HAP-1 (cell line): Measurements from ENCODE around the gene COPS6.
A peak's percentile ranks its signal among the peaks of the same experiment; 100 is the strongest.

ENCODE experiments used
- DNase-seq, 2 experiments: peaks; one replicate each; pipeline ENCODE4 v3.0.0-alpha.2; 2016 to 2020; ENCODE audit warnings: low spot score in 2 of 2
- H3K27me3 ChIP-seq: fragments of 250-450 bp; sonication (Bioruptor Pico); 2 replicates; pipeline ENCODE4 v1.5.1; 2020; ENCODE audit warnings: low read depth, mild to moderate bottlenecking, moderate library complexity
- H3K36me3 ChIP-seq: fragments of 250-450 bp; sonication (Bioruptor Pico); replicated peaks from 2 replicates; pipeline ENCODE4 v1.5.1; 2020; ENCODE audit warnings: mild to moderate bottlenecking
- H3K4me1 ChIP-seq: fragments of 250-450 bp; sonication (Bioruptor Pico); 2 replicates; pipeline ENCODE4 v1.5.1; 2020; ENCODE audit warnings: mild to moderate bottlenecking
- H3K4me3 ChIP-seq: fragments of 250-450 bp; sonication (Bioruptor Pico); 2 replicates; pipeline ENCODE4 v1.5.1; 2020; ENCODE audit warnings: mild to moderate bottlenecking, moderate library complexity
- H3K9me3 ChIP-seq: fragments of 250-450 bp; sonication (Bioruptor Pico); 2 replicates; pipeline ENCODE4 v1.5.1; 2020; ENCODE audit warnings: mild to moderate bottlenecking, moderate library complexity
- in situ Hi-C: fragments of 300-500 bp; cut with MboI; formaldehyde crosslinking; loops from 3 replicates; pipeline ENCODE4 v1.14.3; 2020; ENCODE audit warnings: low sequenced_read_pairs, inconsistent platforms, mixed read lengths

Gene COPS6

DNA sequence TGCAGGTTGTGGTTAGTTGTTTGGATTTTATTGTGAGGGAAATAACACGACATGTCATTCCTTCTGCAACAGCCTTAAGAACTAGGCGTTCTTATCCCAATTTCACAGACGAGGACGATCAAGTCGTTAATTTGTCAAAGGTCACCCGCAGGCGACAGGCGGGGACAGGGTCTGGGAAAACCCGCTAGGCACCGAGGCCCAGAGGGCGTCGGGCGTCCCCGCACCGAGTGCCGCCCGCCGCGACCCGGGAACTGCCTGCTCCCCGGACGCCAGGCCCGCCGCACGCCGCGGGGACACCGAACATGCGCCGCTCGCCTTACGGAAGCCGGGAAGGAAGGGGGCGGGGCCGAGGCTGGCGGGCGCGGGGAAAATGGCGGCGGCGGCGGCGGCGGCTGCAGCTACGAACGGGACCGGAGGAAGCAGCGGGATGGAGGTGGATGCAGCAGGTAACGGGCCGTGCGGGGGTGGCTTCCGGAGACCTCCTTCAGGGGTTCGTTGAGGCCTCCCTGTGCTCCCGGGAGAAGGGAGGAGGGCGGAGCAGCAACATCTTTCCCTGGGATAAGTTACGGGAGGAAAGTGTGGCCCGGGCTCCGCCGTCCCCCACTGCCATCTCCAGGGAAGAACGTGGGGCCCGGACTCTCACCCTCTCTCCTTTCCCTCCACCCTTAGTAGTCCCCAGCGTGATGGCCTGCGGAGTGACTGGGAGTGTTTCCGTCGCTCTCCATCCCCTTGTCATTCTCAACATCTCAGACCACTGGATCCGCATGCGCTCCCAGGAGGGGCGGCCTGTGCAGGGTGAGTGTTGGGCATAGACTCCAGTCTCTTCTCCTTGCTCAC, at the start of gene COPS6:
TSS of gene COPS6 (plus strand) at position 349 of the 837 bp plus-strand sequence. CDS start at position 371, 22 bp downstream.
- peaks cover 36% of the 10 kb centered on the region for H3K36me3 ChIP-seq
- DNase-seq = peak; percentile 53 to 89
- in situ Hi-C loops = no loop called here

DNA sequence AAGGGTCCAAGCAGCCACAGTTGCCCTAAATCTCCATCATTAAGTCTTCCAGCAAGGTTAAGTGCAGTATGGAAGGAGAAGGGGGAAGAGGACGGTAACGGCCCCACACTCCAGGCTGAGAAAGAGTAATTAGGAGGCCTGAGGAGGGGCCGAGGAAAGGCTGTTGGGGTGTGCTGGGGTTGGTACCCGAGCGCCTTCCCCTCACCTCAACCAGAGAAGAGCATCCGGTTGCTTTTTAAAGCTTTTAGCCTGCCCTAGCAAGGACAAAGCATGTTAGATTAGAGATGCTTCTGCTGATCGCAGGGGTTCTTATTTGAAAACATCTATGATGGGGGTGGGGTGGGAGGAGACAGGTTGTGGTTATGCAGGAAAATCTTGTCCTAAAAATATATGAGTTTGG, 48.2 kb upstream of the COPS6 start:
- H3K9me3 ChIP-seq = no peaks in the 10 kb centered on the region

More for the DNA sequence above, at the start of gene COPS6:
- peaks cover 5% of the 10 kb centered on the region for H3K4me1 ChIP-seq
- H3K4me3 ChIP-seq = peak within 1 kb of the TSS; percentile 83
- H3K9me3 ChIP-seq = no peaks in the 10 kb centered on the region
- H3K27me3 ChIP-seq = no peaks in the 10 kb centered on the region

DNA sequence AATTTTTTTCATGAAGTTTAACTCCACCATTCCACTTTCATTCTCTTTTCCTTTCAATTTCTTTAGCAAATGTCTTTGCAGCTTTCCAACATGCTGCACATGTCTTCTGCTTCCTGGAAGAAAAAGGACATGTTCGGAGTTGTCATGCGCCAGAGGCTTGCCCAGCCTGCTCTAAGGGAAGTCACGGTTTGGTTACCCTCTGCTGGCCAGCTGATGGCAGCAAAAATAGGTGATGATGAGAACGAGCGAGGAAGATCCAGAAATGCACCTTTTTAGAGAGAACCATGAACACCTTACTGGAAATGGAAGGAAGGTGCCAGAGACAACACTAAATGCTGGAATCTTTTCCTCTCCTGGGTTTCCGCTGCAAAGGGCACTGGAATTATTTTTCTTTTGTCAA, 44.1 kb upstream of the COPS6 start:
- peaks cover 5% of the 10 kb centered on the region for H3K4me1 ChIP-seq
- peak in 1 of 2 experiments; percentile 24 for DNase-seq
- no peaks in the 10 kb centered on the region for H3K27me3 ChIP-seq
- no peaks in the 10 kb centered on the region for H3K9me3 ChIP-seq
- no peak overlapping the region for H3K4me3 ChIP-seq
- in situ Hi-C loops = no loop called here
- no peaks in the 10 kb centered on the region for H3K36me3 ChIP-seq

More for the DNA sequence above, 48.2 kb upstream of the COPS6 start:
- in situ Hi-C loops = no loop called here
- H3K4me3 ChIP-seq = no peak overlapping the region
- no peaks in the 10 kb centered on the region; the same call in 1 of the 2 replicates for H3K4me1 ChIP-seq
- peaks cover 4% of the 10 kb centered on the region for H3K36me3 ChIP-seq
- no peaks in the 10 kb centered on the region for H3K27me3 ChIP-seq
- no peak for DNase-seq

DNA sequence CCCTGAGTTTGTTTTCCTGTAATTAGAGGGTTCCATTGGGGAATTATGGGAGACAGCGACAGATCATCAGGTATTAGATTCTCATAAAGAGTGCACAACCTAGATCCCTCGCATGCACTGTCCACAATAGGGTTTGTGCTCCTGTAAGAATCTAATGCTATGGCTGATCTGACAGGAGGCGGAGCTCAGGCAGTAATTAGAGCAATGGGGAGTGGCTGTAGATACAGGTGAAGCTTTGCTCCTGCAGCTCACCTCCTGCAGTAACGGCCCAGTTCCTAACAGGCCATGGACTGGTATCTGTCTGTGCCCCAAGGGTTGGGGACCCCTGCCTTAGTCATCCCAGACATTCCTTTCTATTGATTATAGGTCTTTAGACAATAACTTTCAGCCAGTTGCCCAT, 40.1 kb upstream of the COPS6 start:
- DNase-seq = no peak
- Histone ChIP-seq H3K27me3 (no peaks in the 10 kb centered on the region), H3K9me3 (no peaks in the 10 kb centered on the region), H3K36me3 (no peaks in the 10 kb centered on the region), H3K4me1 (peaks cover 9% of the 10 kb centered on the region), H3K4me3 (no peak overlapping the region)
- in situ Hi-C loops = no loop called here

DNA sequence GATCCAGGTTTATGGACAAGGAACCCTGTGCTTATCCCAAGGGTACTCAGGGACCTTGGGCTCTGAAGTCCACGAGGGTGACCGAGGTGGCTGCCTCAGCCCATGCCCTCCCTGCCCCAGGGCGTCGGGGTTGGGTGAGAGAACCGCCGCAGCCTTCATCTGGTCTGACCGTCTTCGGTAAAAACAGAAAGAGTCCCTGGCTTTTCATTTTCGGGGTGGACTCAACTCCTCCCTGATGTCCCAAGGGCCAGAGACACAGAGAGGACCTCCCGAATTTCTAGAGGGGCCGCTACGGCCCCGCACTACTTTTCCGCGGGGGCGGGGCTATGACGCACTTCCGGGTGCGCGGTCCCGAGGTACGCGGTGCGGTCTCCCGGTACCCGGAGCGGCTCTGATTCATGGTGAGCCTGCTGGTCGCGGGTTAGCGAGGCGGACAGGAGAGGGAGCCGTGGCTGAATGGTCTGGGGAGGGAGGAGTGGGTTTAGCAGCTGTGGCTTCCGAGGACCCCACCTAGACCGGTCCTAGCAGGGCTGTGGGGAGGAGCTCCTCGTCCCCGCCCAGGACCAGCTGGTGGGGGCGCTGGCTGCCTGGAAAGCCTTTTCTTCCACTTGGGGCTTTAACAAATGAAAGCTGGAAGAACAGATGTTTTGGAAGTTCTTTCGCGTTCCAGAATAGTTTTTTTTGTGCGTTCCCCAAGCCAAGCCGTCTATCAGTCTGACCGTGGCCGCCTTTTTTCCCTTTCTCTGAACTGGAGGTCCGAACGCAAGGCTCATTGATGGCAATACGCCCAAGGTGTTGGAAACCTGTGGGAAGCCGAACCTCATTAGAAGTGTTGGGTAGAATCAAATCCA, 39.1 kb upstream of the COPS6 start, which contains the start of gene ZSCAN21:
TSS of gene ZSCAN21 (plus strand) at position 334 of the 851 bp plus-strand sequence. CDS start 7,233 bp downstream, outside the sequence.
- H3K9me3 ChIP-seq = no peaks in the 10 kb centered on the region
- no peaks in the 10 kb centered on the region for H3K36me3 ChIP-seq
- no peaks in the 10 kb centered on the region for H3K27me3 ChIP-seq
- in situ Hi-C loops = no loop called here
- peak; percentile 74 to 90 for DNase-seq
- H3K4me1 ChIP-seq = peaks cover 9% of the 10 kb centered on the region
- H3K4me3 ChIP-seq = peak within 1 kb of the TSS; percentile 89

DNA sequence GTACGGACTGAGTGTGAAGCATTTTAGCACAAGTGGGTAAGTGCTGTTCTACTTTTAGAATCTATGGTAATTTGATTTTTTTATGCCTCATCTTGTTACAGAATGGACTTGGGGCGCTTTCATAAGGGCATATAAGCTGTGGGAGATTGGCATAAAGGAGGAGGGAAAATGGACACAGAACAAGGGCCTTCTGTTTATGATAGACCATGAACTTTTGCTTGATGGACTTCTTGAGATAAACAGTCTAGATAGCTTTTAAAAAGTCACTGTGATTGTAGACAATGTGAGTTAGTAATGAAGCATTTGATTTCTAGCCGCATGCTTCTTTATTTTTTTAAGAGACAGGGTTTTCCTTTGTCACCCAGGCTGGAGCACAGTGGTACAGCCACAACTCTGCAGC, 37.2 kb upstream of the COPS6 start:
- H3K4me1 ChIP-seq = peaks cover 9% of the 10 kb centered on the region
- in situ Hi-C loops = no loop called here
- H3K9me3 ChIP-seq = no peaks in the 10 kb centered on the region
- no peaks in the 10 kb centered on the region for H3K36me3 ChIP-seq
- no peak for DNase-seq
- no peaks in the 10 kb centered on the region for H3K27me3 ChIP-seq
- H3K4me3 ChIP-seq = no peak overlapping the region

DNA sequence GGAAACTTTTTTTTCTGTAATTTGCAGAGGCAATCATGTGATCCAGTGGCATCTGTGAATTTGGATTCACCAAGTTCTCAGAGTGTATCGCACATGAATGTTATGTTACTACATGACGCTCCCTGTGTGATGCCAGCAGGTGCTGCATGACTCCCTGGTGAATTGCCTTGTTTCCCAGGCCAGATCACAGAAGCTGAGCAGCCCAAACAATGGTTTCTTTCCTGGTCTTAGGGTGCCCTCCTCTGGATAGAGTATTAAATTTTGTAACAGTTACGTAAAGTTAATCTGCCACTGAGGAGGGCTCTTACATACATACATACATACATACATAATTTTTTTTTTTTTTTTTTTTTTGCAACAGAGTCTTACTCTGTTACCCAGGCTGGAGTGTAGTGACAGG, 35.6 kb upstream of the COPS6 start:
- H3K4me1 ChIP-seq = peaks cover 9% of the 10 kb centered on the region
- H3K9me3 ChIP-seq = no peaks in the 10 kb centered on the region
- peaks cover 16% of the 10 kb centered on the region for H3K36me3 ChIP-seq
- no peak overlapping the region for H3K4me3 ChIP-seq
- in situ Hi-C loops = no loop called here
- DNase-seq = peak; percentile 38 to 48
- H3K27me3 ChIP-seq = no peaks in the 10 kb centered on the region

DNA sequence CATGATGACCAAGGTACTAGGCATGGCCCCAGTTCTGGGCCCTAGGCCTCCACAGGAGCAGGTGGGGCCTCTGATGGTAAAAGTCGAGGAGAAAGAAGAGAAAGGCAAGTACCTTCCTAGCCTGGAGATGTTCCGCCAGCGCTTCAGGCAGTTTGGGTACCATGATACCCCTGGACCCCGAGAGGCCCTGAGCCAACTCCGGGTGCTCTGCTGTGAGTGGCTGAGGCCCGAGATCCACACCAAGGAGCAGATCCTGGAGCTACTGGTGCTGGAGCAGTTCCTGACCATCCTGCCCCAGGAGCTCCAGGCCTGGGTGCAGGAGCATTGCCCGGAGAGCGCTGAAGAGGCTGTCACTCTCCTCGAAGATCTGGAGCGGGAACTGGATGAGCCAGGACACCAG, 31.8 kb upstream of the COPS6 start:
- in situ Hi-C loops = no loop called here
- H3K4me1 ChIP-seq = no peaks in the 10 kb centered on the region
- no peaks in the 10 kb centered on the region for H3K9me3 ChIP-seq
- peaks cover 33% of the 10 kb centered on the region for H3K36me3 ChIP-seq
- DNase-seq = no peak
- H3K4me3 ChIP-seq = no peak overlapping the region
- no peaks in the 10 kb centered on the region for H3K27me3 ChIP-seq

DNA sequence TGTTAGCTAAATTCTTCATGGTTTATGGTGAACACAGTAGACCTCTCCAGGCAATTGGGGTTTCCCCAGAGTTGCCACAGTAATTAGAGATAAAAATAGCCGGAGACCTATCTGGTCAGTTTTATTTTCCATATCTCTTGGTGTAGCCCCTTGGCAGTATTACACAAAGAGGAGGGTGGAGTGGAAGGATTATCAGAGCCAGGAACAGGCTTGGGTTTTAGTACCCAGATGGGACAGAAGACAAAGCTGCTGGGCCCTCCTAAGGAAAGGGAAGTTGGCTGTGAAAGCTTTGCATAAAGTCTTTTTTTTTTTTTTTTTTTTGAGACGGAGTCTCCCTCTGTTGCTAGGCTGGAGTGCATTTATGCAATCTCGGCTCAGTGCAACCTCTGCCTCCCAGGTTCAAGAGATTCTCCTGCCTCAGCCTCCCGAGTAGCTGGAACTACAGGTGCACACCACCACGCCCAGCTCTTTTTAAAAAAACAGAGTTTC, 29.5 kb upstream of the COPS6 start:
- peaks cover 42% of the 10 kb centered on the region for H3K36me3 ChIP-seq
- H3K4me3 ChIP-seq = no peak overlapping the region
- no peaks in the 10 kb centered on the region for H3K9me3 ChIP-seq
- in situ Hi-C loops = no loop called here
- no peaks in the 10 kb centered on the region for H3K4me1 ChIP-seq
- no peak for DNase-seq
- no peaks in the 10 kb centered on the region for H3K27me3 ChIP-seq

DNA sequence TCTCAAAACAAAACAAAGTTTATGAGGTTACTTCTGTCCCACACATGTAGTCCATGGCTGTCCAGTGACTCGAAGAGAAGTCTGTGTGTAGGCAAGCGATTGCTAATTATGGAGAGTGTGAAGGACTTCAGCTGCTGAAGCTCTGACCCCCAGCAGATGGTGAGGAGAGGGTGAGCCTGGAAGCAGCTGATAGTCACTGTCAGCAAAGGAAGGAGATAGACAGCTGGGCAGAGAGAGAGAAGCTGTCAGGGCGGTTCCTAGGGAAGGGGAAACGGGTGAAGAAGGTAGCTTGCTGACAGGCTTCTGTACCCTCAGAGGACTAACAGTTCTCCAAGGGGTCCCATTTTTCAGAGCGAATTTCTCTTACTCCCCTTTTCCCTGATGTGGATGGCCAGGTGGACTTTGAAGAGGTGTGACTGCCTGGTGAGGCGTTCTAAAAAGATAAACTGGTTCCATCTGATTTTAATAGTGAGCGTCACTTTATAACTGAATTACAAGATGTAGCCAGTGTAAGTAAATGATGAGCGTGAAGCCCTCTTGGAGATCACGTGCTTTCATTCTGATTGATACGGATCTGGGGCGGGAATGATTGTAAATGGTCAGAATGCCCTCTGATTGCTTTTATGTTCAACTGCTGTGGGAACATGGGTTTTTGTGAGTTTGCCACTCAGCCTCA, 27.1 kb upstream of the COPS6 start:
- H3K36me3 ChIP-seq = peaks cover 47% of the 10 kb centered on the region
- H3K9me3 ChIP-seq = no peaks in the 10 kb centered on the region
- in situ Hi-C loops = no loop called here
- no peak overlapping the region for H3K4me3 ChIP-seq
- H3K4me1 ChIP-seq = no peaks in the 10 kb centered on the region
- no peaks in the 10 kb centered on the region for H3K27me3 ChIP-seq
- no peak for DNase-seq

DNA sequence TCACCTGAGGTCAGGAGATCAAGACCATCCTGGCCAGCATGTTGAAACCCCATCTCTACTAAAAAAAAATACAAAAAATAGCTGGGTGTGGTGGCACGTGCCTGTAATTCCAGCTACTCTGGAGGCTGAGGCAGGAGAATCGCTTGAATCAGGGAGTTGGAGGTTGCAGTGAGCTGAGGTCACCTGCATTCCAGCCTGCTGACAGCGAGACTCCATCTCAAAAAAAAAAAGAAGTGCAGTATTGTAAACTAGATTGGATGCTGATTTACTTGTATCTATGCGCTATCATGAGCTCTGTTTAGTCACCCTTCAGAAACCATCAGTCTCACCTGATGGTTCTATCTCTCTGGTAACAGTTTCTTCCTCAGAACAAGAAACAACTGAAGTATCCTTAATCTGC, 25.4 kb upstream of the COPS6 start:
- in situ Hi-C loops = no loop called here
- Histone ChIP-seq H3K36me3 (peaks cover 30% of the 10 kb centered on the region), H3K9me3 (no peaks in the 10 kb centered on the region), H3K4me3 (no peak overlapping the region), H3K27me3 (no peaks in the 10 kb centered on the region), H3K4me1 (no peaks in the 10 kb centered on the region)
- no peak for DNase-seq

DNA sequence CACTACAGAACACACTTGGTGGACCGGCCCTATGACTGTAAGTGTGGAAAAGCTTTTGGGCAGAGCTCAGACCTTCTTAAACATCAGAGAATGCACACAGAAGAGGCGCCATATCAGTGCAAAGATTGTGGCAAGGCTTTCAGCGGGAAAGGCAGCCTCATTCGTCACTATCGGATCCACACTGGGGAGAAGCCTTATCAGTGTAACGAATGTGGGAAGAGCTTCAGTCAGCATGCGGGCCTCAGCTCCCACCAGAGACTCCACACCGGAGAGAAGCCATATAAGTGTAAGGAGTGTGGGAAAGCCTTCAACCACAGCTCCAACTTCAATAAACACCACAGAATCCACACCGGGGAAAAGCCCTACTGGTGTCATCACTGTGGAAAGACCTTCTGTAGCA, 24.6 kb upstream of the COPS6 start:
- Histone ChIP-seq H3K36me3 (peaks cover 28% of the 10 kb centered on the region), H3K4me1 (no peaks in the 10 kb centered on the region), H3K4me3 (no peak overlapping the region), H3K27me3 (no peaks in the 10 kb centered on the region), H3K9me3 (no peaks in the 10 kb centered on the region)
- no peak for DNase-seq
- in situ Hi-C loops = no loop called here

DNA sequence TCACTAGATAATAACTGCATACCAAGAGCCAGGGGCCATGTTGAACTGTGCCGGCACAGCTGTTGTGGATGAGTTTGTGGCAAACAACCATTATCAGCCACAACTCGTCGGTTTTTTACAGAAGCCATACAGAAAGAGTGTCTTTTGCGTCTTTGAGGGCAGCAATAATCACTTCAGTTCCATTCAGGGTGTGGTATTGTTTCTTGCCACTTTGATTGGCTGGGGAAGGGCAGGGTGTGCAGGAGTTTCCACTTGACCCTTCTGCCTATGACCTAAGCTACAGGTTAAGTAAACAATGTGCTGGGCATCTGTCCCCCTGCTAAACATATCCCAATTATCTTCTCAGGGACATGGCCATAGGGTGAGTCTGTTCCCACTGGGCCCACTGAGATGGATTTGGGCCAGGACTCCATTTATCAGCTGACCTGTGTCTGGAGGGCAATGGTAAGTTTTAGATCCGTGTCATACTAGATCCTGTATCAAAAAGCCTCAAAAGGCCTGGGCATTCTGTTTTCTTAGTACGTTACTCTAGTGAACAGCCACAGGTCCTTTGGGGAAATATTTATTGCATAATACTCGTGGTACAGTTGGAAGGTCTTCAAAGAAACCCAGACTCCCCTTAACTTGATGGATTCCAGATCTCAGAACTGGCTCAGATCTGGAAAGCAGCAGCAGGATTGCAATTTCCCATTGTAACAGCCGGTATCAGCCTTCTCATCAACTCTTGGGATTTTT, 23.1 kb upstream of the COPS6 start:
- Histone ChIP-seq H3K36me3 (peaks cover 32% of the 10 kb centered on the region), H3K4me3 (no peak overlapping the region), H3K9me3 (peaks cover 5% of the 10 kb centered on the region), H3K4me1 (no peaks in the 10 kb centered on the region), H3K27me3 (no peaks in the 10 kb centered on the region)
- in situ Hi-C loops = no loop called here
- no peak for DNase-seq
